NCI-H128 (cell line): Measurements from ENCODE around the gene ACADM.
A peak's percentile ranks its signal among the peaks of the same experiment; 100 is the strongest.
"Not testable (repeated sequence)": the region's sequence is repeated elsewhere in the genome, so short reads cannot be mapped to it uniquely, and the experiment has no call there.

Experiments
- DNase-seq: peaks from one replicate; lab custom pipeline; 2025; ENCODE audit not compliant: unreplicated experiment; lab: John Stamatoyannopoulos, UW

The ACADM gene

GRCh38 chr1:75736016-75736415 is 11.5 kb downstream of the ACADM start:
- DNase-seq: no peak

GRCh38 chr1:75742047-75742625 is 17.6 kb downstream of the ACADM start:
- DNase-seq: no peak

- no peak for DNase-seq
Measured at GRCh38 chr1:75745276-75745675, 20.8 kb downstream of the ACADM start.

- DNase-seq: not testable (repeated sequence)
Measured at GRCh38 chr1:75757210-75757609, 32.7 kb downstream of the ACADM start.

GRCh38 chr1:75758543-75758942 is 34.0 kb downstream of the ACADM start:
- not testable (repeated sequence) for DNase-seq

GRCh38 chr1:75764057-75764655 is 39.6 kb downstream of the ACADM start:
- DNase-seq: no peak

GRCh38 chr1:75765697-75766355 is 41.3 kb downstream of the ACADM start:
- no peak for DNase-seq

- DNase-seq: no peak
Measured at GRCh38 chr1:75768016-75768415, 43.5 kb downstream of the ACADM start.

GRCh38 chr1:75770761-75771160 is 46.3 kb downstream of the ACADM start:
- DNase-seq: no peak

GRCh38 chr1:75771978-75772377 is 47.5 kb downstream of the ACADM start:
- no peak for DNase-seq

- DNase-seq: not testable (repeated sequence)
Measured at GRCh38 chr1:75777812-75778211, 53.3 kb downstream of the ACADM start.

GRCh38 chr1:75778694-75779093 is 54.2 kb downstream of the ACADM start:
- not testable (repeated sequence) for DNase-seq

- DNase-seq: not testable (repeated sequence)
Measured at GRCh38 chr1:75780183-75780582, 55.7 kb downstream of the ACADM start.

GRCh38 chr1:75783920-75784319 is 59.4 kb downstream of the ACADM start:
- DNase-seq: not testable (repeated sequence)

- DNase-seq: no peak
Measured at GRCh38 chr1:75785320-75785982, 60.9 kb downstream of the ACADM start.

- peak; percentile 91 for DNase-seq
Measured at GRCh38 chr1:75785983-75786853, 61.7 kb downstream of the ACADM start, which contains the start of gene RABGGTB. RABGGTB (plus strand) TSS chr1:75786256; CDS start chr1:75786272, 16 bp downstream.

GRCh38 chr1:75786901-75787493 is 62.5 kb downstream of the ACADM start:
- no peak for DNase-seq

- DNase-seq: no peak
Measured at GRCh38 chr1:75787524-75787923, 63.0 kb downstream of the ACADM start.

GRCh38 chr1:75789988-75790387 is 65.5 kb downstream of the ACADM start:
- DNase-seq: no peak

GRCh38 chr1:75791022-75791421 is 66.5 kb downstream of the ACADM start:
- DNase-seq: no peak
